HL-60 (cell line): ENCODE data around the gene TRAFD1.
A peak's percentile ranks its signal among the peaks of the same experiment; 100 is the strongest.
"Not testable (repeated sequence)": the region's sequence is repeated elsewhere in the genome, so short reads cannot be mapped to it uniquely, and the experiment has no call there.

Experiments
- DNase-seq, 2 experiments: peaks; one replicate each; pipeline ENCODE4 v3.0.0-alpha.2; 2010 to 2020; ENCODE audit warnings: low read depth in 1 of 2, low spot score in 1 of 2
- H3K27ac ChIP-seq: fragments of 250-450 bp; sonication (Bioruptor Pico); replicated peaks from 2 replicates; pipeline ENCODE4 v1.5.1; 2020; ENCODE audit warnings: mild to moderate bottlenecking, moderate library complexity
- H3K27me3 ChIP-seq: fragments of 250-450 bp; sonication (Bioruptor Pico); 2 replicates; pipeline ENCODE4 v1.5.1; 2021; ENCODE audit warnings: mild to moderate bottlenecking, moderate library complexity; ENCODE audit not compliant: insufficient read depth, poor library complexity, severe bottlenecking
- H3K4me3 ChIP-seq: replicated peaks from 2 replicates; pipeline ENCODE4 v1.5.1; 2011; ENCODE audit warnings: mild to moderate bottlenecking, control low read depth, low read length; ENCODE audit not compliant: insufficient read depth
- CTCF ChIP-seq: IDR thresholded peaks from one replicate; pipeline ENCODE4 v1.5.1; 2011; ENCODE audit warnings: low read length, control low read depth, inconsistent platforms; ENCODE audit not compliant: insufficient read depth
- GABPA ChIP-seq: IDR thresholded peaks from 2 replicates; pipeline ENCODE4 v1.6.1; 2012; ENCODE audit warnings: low read depth
- POLR2AphosphoS5 ChIP-seq: IDR thresholded peaks from 2 replicates; pipeline ENCODE4 v1.6.1; 2012; ENCODE audit warnings: low read depth
- REST ChIP-seq: IDR thresholded peaks from 2 replicates; pipeline ENCODE4 v1.6.1; 2012; ENCODE audit warnings: low read depth; ENCODE audit not compliant: insufficient replicate concordance
- SPI1 ChIP-seq: IDR thresholded peaks from 2 replicates; pipeline ENCODE4 v1.6.1; 2012; ENCODE audit warnings: low read depth, mild to moderate bottlenecking, borderline replicate concordance

TRAFD1 gene

GRCh38 chr12:112108202-112109079, 16.9 kb upstream of the TRAFD1 start, which contains the start of gene NAA25:
Gene NAA25, minus strand, starts transcription at chr12:112108783. Its CDS starts 10 bp downstream, at chr12:112108773.
- peak; percentile 85 to 86 for DNase-seq
- no peaks in the 10 kb centered on the region for H3K27me3 ChIP-seq
- peak within 1 kb of the TSS; percentile 59 for H3K4me3 ChIP-seq
- H3K27ac ChIP-seq: peak within 1 kb of the TSS; percentile 85
- TF ChIP-seq REST (no peak), POLR2AphosphoS5 (peak; percentile 69; the same call in 1 of the 2 replicates)

- H3K27me3 ChIP-seq, H3K4me3 ChIP-seq, H3K27ac ChIP-seq, DNase-seq: not testable (repeated sequence)
Measured at GRCh38 chr12:112110787-112111662, 14.3 kb upstream of the TRAFD1 start.

GRCh38 chr12:112111931-112112330, 13.4 kb upstream of the TRAFD1 start:
- H3K4me3 ChIP-seq: no peak overlapping the region
- no peaks in the 10 kb centered on the region for H3K27me3 ChIP-seq
- H3K27ac ChIP-seq: no peak overlapping the region
- DNase-seq: peak in 1 of 2 experiments; percentile 47
- TF ChIP-seq SPI1 (no peak), GABPA (no peak), REST (no peak), CTCF (no peak), POLR2AphosphoS5 (no peak)

GRCh38 chr12:112112409-112113133, 12.8 kb upstream of the TRAFD1 start:
- H3K27ac ChIP-seq: no peak overlapping the region
- no peak overlapping the region for H3K4me3 ChIP-seq
- no peaks in the 10 kb centered on the region for H3K27me3 ChIP-seq
- TF ChIP-seq REST (no peak), GABPA (no peak), POLR2AphosphoS5 (no peak), SPI1 (no peak), CTCF (no peak)
- DNase-seq: no peak
